Endometrium (tissue), 2 donors: Measurements from ENCODE around the gene RGS19.

ENCODE experiments used
- FAIRE-seq: peaks from 2 replicates; lab custom pipeline; 2012; peaks lifted over from hg19 to GRCh38; lab: Jason Lieb, UNC
- donor health status: control.
- donor health status: control.

The RGS19 gene

DNA sequence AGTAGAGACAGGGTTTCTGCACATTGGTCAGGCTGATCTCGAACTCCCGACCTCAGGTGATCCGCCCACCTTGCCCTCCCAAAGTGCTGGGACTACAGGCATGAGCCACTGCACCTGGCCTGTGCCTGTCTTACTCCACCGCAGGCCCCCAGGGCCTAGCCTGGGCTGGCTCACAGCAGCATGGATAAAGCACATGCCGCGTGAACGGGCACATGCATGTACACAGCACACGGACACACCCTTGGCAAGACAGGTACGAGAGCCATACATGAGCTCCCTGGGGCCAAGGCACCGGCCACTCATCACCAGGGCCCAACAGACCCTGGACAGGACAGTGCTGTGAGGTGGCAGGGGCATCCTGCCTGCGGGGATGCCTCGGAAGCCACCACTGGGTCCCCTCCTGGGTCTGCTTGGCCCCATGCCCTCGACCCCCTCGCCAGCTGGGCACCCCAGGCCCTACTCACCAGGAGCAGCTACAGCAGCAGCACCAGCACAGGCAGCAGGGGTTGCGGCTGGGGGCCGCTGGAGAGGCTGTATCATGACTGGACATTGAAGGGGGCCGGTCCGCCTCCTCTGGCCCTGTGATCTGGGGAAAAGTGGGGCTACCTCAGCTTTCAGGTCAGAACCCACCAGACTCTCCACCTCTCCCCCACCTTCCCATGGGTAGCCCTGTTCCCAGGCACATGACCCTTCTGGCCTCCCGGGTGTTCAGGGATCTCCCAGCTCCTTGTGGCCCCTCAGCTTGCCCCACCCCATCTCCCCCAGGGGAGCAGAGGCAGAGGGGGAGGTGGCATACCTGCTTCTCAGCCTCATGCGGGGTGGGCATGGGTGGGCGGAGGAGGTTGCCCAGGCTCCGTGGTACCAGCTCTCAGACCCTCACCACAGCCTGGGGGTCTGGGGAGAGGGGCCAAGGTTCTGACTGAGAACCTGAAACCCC is 3.0 kb downstream of the RGS19 start:
- no peak for FAIRE-seq

GRCh38 chr20:64075556-64075955 is 3.8 kb downstream of the RGS19 start:
- FAIRE-seq: no peak

- no peak for FAIRE-seq
Observed at GRCh38 chr20:64074963-64075362, 4.4 kb downstream of the RGS19 start.

DNA sequence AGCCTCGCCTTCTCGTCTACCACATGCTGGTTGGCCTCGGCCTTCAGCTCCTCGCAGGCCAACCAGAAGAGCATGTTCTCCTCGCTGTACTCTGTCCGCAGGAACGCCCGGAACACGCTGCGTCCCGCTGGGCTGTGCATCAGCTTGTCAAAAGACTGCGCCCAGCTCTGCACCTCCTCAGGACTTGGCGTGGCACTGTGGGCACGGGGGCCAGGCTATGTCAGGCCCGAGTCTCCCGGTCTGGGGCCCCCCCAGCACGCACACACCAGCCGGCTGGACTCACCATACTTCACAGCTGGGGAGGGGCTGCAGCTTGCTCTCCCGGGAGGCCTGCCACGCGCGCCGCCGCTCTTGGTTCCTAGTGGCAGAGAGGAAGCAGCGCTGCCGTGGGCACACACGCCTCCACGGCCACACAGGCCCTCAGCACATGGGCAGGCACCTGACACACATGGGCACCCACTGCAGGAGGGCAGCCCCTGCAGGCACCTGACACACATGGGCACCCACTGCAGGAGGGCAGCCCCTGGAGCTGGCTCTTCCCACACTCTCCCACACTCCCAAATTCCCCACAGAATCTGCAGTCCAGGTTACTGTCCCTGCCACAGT is 5.0 kb downstream of the RGS19 start:
- no peak for FAIRE-seq

DNA sequence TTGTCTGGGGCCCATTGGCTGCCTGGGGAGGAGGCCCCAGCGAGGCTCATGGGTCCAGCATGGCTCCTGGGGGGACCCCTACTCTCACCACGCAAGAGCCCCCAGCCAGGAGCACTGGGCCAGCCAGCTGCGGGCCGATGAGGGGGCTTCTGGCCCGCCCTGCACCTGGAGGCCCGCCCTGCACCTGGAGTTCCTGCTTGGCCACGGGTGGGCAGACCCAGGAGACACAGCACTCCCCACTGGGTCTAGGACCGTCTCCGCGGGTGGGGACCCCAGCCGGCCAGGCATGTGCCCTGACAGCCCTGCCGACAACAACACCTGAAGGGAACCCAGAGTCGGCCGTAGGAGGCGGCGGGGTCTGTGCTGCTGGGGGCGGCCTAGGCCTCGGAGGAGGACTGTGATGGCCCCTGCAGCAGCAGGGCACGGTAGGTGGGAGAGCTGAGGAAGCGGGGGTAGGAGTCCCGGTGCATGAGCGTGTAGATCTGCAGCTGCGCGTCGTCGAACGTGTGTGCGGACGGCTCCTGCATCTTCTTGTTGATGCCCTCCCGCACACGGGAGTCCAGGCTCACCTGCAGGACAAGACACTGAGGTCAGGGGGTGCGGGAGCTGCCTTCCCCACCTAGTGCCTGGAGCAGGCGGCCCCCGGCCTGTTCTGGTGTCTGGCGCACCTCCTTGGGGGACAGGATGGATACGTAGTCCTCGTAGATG is 5.7 kb downstream of the RGS19 start:
- FAIRE-seq: no peak

DNA sequence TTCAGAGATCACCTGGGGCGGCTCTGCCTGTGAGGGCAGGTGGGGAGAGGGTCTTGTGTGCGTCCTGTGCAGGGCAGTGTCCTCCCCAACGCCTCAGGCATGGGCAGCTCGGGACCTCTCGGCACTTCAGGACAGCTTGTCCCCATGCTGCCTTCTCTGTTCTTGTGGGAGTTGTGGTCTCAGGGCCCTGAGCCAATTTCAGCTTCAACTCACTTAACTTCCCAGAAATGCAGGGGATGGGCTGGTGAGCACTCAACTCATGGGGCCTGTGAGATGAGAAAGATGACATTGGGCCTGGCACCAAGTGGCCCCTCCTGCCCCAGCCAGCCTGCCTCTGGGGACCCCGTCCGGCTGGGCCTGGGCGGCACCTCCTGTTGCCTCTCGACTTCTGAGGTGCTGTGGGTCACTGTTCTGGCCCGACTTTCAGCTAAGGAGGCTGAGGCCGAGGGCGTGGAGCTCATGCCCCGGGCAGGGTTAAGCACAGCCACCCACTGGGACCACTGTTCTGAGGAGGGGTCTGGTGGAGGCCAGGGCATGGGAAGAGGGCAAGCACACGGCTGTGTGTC is 6.7 kb downstream of the RGS19 start:
- no peak for FAIRE-seq

GRCh38 chr20:64071341-64072332 is 7.7 kb downstream of the RGS19 start:
- FAIRE-seq: no peak

GRCh38 chr20:64070244-64070993 is 8.9 kb downstream of the RGS19 start:
- FAIRE-seq: no peak

DNA sequence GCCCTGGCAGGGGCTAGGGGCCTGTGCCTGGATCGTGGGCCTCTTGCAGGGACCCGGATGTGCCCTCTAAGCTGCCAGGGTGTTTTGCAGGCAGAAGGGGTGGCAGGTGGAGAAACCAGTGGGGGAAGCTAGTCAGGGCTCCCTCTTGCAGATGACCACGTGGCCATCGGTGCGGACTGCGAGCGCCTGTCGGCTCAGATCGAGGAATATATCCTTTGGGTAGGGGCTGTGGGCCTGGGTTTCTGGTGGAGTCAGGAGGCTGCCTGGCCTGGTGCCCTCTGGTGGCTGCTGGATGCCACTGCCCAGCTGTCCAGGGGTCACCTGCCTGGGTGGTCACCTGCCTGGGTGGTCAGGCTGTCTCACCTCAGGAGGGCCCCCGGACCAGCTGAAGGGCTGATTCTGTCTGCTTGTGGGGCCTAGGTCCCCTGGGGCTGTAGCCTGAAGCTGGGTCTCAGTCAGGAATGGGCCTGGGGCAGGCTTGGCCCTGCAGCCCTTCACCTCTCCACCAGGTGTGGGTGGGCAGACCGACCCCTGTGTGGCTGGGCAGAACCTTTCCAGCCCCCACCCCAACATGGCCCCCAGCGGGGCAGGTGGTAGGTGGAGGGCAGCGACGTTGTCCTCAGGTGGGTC is 9.6 kb downstream of the RGS19 start:
- no peak for FAIRE-seq

GRCh38 chr20:64069209-64069613 is 10.1 kb downstream of the RGS19 start:
- FAIRE-seq: no peak

DNA sequence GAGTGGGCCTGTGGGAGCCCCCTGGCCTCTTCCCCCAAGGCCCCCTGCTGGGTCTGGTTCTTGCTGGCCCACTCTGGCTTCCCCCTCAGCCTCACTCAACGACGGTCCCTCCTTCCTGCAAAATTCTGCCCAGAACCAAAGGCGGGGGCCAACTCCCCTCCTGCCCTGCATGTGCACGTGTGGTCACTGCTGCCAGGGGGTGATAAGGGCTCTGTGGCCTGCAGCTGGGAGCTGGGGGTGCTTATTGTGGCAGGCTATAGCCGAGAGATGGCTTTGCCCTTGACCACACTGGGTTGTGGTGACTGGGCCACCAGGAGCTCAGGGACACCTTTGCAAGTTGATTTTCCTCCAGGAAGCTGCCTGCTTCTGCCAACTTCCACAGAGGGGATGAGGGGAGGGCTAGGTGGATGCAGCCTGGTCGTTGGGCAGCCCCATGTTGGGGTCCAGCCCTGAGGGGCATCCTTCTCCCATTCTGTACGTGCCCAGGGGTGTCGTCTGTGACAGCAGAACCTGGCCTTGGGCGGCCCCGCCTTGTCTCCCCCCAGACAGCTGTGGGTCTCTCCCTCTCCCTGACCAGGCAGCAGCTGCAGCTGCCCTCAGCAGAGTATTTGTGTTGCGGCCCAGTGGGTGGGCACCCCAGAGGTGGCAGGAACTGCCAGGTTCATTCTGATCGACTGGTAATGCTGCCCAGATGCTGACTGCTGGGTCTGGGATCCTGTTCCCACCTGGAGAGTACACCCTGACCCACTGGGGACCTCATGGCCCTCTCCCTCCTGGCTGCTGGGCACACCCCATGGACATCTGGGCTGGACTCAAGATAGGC is 10.7 kb downstream of the RGS19 start:
- no peak for FAIRE-seq

DNA sequence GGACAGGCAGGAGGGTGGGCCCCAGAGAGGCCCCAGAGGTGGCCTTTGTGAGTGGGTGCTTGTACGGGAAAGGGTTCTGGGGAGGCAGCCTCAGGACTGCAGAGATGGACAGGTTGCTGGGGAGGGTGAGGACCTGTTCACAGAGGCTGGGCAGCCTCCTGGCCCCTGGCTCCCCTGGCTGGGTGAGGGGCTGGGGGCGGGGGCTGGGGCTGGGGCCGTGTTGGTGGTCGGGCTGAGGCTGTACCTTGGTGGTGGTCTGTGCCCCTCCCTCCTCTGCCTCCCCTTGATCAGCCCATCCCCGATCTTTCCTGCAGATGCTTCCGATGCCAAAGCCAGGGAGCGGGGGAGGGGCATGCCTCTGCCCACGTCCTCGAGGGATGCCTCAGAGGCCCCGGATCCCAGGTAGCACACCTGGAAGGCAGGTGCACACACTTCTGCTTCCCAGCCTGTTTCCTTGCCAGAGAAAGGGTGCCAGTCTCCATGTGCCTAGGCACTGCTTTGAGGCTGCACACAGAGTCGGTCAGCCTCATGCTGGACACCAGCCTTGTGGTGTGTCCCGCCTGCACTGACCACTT is 11.5 kb downstream of the RGS19 start:
- FAIRE-seq: no peak

GRCh38 chr20:64067005-64067632 is 12.2 kb downstream of the RGS19 start:
- no peak for FAIRE-seq

- FAIRE-seq: no peak
Observed at GRCh38 chr20:64065974-64066343, 13.4 kb downstream of the RGS19 start.

GRCh38 chr20:64065062-64065973 is 14.0 kb downstream of the RGS19 start:
- no peak for FAIRE-seq

DNA sequence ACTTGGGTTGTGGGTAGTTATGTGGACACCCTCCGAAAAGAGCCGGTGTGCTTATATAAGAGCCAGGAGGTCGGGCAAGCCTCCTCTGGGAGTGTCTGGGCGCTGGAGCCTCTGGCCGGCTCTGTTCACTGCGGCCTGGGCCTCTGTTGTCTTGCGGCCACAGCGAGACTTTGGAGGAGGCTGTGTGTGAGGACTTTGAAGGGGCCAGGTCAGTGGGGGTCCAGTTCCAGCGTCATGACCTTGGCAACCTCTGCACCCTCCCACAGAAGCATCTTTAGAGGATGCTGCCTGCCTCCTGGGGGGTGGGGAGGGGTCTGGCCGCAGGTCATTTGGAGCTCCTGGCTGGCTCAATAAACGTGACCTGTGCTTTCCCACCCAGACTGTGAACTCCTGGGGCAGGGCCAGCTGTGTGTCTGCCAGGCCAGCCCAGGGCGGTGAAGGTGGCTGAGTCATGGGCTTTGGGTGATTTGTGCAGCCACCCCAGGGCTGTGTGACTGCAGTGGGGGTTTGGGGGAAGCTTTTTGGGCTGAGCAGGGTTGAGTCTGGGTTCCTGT is 15.1 kb downstream of the RGS19 start:
- FAIRE-seq: no peak
